AG09319 (cell line): ENCODE results near the gene ZNF592.

Experiments used
- DNase-seq: peaks from one replicate; pipeline ENCODE4 v3.0.0-alpha.2; 2010; ENCODE audit warnings: low read depth; ENCODE audit errors: extremely low read depth
- TF ChIP-seq, protein P1 (sequence below): IDR thresholded peaks from 2 replicates; pipeline ENCODE4 v1.5.1; 2011; ENCODE audit warnings: low read depth, mild to moderate bottlenecking, inconsistent platforms, low read length, moderate library complexity

ZNF592 gene

GRCh38 chr15:84846269-84846668, 97.9 kb downstream of the ZNF592 start:
- DNase-seq, result no peak
- TF ChIP-seq, protein P1, sequence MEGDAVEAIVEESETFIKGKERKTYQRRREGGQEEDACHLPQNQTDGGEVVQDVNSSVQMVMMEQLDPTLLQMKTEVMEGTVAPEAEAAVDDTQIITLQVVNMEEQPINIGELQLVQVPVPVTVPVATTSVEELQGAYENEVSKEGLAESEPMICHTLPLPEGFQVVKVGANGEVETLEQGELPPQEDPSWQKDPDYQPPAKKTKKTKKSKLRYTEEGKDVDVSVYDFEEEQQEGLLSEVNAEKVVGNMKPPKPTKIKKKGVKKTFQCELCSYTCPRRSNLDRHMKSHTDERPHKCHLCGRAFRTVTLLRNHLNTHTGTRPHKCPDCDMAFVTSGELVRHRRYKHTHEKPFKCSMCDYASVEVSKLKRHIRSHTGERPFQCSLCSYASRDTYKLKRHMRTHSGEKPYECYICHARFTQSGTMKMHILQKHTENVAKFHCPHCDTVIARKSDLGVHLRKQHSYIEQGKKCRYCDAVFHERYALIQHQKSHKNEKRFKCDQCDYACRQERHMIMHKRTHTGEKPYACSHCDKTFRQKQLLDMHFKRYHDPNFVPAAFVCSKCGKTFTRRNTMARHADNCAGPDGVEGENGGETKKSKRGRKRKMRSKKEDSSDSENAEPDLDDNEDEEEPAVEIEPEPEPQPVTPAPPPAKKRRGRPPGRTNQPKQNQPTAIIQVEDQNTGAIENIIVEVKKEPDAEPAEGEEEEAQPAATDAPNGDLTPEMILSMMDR, result no peak

DNA sequence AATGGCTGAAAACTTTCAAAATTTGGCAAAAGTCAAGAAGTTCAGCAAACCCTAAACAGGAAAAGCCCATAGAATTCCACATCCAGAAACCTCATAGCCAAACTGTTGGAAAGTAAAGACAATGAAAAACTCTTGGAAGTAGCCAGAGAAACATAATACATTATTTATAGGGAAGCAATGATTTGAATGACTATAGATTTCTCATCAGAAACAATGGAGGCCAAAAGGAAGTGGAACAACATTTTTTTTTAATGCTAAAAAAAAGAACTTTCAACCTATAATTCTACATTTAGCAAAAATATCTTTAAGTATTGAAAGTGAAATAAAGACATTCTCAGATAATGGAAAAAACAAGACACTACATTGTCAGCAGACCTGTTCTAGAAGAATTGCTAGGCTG, 99.0 kb downstream of the ZNF592 start:
- TF ChIP-seq, protein P1, result no peak
- no peak for DNase-seq

DNA sequence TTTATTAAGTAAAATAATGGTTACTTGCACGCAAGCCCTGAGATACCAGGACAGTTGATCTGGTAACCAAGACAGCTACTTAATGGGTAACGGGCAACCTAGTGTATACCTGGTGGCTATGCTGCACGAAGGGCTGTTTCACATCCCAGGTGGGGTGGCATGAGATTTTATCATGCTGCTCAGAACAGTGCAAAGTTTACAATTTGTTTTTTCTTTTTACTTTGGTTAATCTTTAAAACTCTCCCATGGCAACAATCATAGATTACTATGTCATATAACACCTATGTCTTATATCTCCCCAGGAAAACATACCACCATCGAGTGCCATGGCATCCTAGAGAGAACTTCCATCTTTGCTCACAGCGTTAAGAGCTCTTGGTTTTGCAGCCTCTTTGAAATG, 103.8 kb downstream of the ZNF592 start:
- DNase-seq, result no peak
- TF ChIP-seq, protein P1, result no peak

GRCh38 chr15:84855136-84855535, 106.7 kb downstream of the ZNF592 start:
- TF ChIP-seq, protein P1, result no peak
- no peak for DNase-seq

DNA sequence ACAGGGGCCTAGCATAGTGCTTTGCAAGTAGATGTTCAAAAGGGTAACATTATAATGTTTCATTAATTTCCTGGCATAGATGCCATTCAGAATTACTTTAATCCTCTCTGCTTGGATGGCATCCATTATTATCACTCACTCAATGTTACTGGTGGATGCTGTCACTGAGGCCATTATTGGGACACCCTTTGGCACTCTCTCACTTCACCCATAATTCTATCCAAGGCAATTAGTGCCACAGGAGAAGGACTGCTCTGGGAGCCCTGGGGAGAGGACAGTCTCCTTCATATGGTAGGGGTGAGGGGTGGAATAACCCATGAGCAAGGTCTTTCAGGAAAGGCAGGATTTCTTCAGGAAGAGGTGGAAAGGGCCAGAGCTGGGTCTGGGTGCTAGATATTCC, 107.4 kb downstream of the ZNF592 start:
- TF ChIP-seq, protein P1, result no peak
- DNase-seq, result no peak
